Measurements from ENCODE around the gene GCNT4. TPM values are rescaled to one million over a fixed set of nuclear protein-coding genes. Genes with fewer than 3 reads are reported as not detected.
A peak's percentile ranks its signal among the peaks of the same experiment; 100 is the strongest.
"Not testable (repeated sequence)": the region's sequence is repeated elsewhere in the genome, so short reads cannot be mapped to it uniquely, and the experiment has no call there.

GCNT4 gene
- total RNA-seq, 5 donors from 2014 or later (not counting 1 experiment from before 2014, with no cell fraction given) = 7.1 to 17.5 (median 11.5) TPM

GRCh38 chr5:75081510-75081909 lies 29.2 kb upstream of the GCNT4 start:
- peaks cover 13 to 26% (median 14%) of the 10 kb centered on the region in 3 donors for H3K4me1 Mint-ChIP-seq
- ATAC-seq (replicated peaks in 1 of 4) (no peak), DNase-seq (no peak)
- ChIA-PET CTCF (interaction anchor here in 1 of 2 donors (1.3 kb wide), 1 partner anchor 31 kb away, joined by 3 read pairs; no protein-coding TSS in a partner anchor), POLR2A (no interaction called here)
- H3K4me1 ChIP-seq (ENCODE audit: control insufficient read depth in 1 of 2, extremely low read depth in 1 of 2, insufficient read depth in 2 of 2, low read length in 2 of 2) = peaks cover 0 to 4% of the 10 kb centered on the region in 2 experiments
- peaks cover 0 to 3% of the 10 kb centered on the region in 2 experiments for H3K27me3 ChIP-seq (replicated peaks in 1 of 2; ENCODE audit: control insufficient read depth in 2 of 2, extremely low read depth in 1 of 2, insufficient read depth in 2 of 2, low read length in 1 of 2)
- no peak overlapping the region for H3K27ac ChIP-seq (ENCODE audit: low read length)
- H3K36me3 Mint-ChIP-seq = no peaks in the 10 kb centered on the region
- no peaks in the 10 kb centered on the region for H3K36me3 ChIP-seq (ENCODE audit: control insufficient read depth in 2 of 2, extremely low read depth in 1 of 2, insufficient read depth in 1 of 2, low read length in 1 of 2)
- no peak overlapping the region for H3K4me3 Mint-ChIP-seq
- H3K9me3 Mint-ChIP-seq = no peaks in the 10 kb centered on the region
- H3K4me3 ChIP-seq (ENCODE audit: control insufficient read depth in 1 of 2, extremely low read depth in 1 of 2, low read length in 1 of 2) = no peak overlapping the region
- no peak overlapping the region for H3K27ac Mint-ChIP-seq
- WGBS (ENCODE audit: insufficient coverage) = no CpG with 5 or more reads among the region's 2 CpGs
- H3K27me3 Mint-ChIP-seq = no peaks in the 10 kb centered on the region
- no peaks in the 10 kb centered on the region for H3K9me3 ChIP-seq

DNA sequence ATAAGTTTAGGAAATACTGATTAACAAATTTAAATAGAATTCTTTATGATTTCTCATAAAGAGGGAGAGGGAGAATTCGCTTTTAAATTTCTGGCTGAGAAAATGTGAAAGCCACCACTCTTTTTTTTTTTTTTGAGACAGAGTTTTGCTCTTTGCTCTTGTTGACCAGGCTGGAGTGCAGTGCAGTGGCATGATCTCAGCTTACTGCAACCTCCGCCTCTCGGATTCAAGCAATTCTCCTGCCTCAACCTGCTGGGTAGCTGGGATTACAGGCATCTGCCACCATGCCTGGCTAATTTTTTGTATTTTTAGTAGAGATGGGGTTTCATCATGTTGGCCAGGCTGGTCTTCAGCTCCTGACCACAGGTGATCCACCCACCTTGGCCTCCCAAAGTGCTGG lies 27.0 kb upstream of the GCNT4 start:
- H3K4me3 Mint-ChIP-seq; ATAC-seq (replicated peaks in 1 of 4): not testable (repeated sequence)

GRCh38 chr5:75078027-75078426 lies 25.7 kb upstream of the GCNT4 start:
- POLR2A ChIA-PET = no interaction called here
- peak; percentile 93 to 99 (median 97) for ATAC-seq (replicated peaks in 1 of 4)
- H3K27ac Mint-ChIP-seq = no peak overlapping the region
- WGBS (ENCODE audit: insufficient coverage) = no CpG with 5 or more reads among the region's 5 CpGs
- CTCF ChIA-PET = interaction anchor here (0.6 to 0.9 kb wide), 3 partner anchors 18 to 76 kb away, joined by 3 read pairs; no protein-coding TSS in a partner anchor
- H3K36me3 Mint-ChIP-seq = no peaks in the 10 kb centered on the region
- Histone ChIP-seq H3K9me3 (no peaks in the 10 kb centered on the region), H3K4me3 (ENCODE audit: control insufficient read depth in 1 of 2, extremely low read depth in 1 of 2, low read length in 1 of 2) (no peak overlapping the region), H3K27me3 (replicated peaks in 1 of 2; ENCODE audit: control insufficient read depth in 2 of 2, extremely low read depth in 1 of 2, insufficient read depth in 2 of 2, low read length in 1 of 2) (peaks cover 0 to 3% of the 10 kb centered on the region in 2 experiments), H3K4me1 (ENCODE audit: control insufficient read depth in 1 of 2, extremely low read depth in 1 of 2, insufficient read depth in 2 of 2, low read length in 2 of 2) (peaks cover 0 to 12% of the 10 kb centered on the region in 2 experiments), H3K27ac (ENCODE audit: low read length) (no peak overlapping the region), H3K36me3 (ENCODE audit: control insufficient read depth in 2 of 2, extremely low read depth in 1 of 2, insufficient read depth in 1 of 2, low read length in 1 of 2) (no peaks in the 10 kb centered on the region)
- peak overlapping the region in 1 of 3 donors; percentile 29 for H3K4me3 Mint-ChIP-seq
- peaks cover 25 to 40% (median 31%) of the 10 kb centered on the region in 3 donors for H3K4me1 Mint-ChIP-seq
- DNase-seq = peak in 4 of 35 experiments; percentile 9 to 58 (median 16)
- no peaks in the 10 kb centered on the region for H3K27me3 Mint-ChIP-seq
- H3K9me3 Mint-ChIP-seq = no peaks in the 10 kb centered on the region

More for the DNA sequence above, 27.0 kb upstream of the GCNT4 start:
- not testable (repeated sequence) for H3K9me3 ChIP-seq; DNase-seq; H3K36me3 ChIP-seq (ENCODE audit: control insufficient read depth in 2 of 2, extremely low read depth in 1 of 2, insufficient read depth in 1 of 2, low read length in 1 of 2); H3K4me3 ChIP-seq (ENCODE audit: control insufficient read depth in 1 of 2, extremely low read depth in 1 of 2, low read length in 1 of 2); H3K27ac ChIP-seq (ENCODE audit: low read length); H3K36me3 Mint-ChIP-seq; H3K27me3 ChIP-seq (replicated peaks in 1 of 2; ENCODE audit: control insufficient read depth in 2 of 2, extremely low read depth in 1 of 2, insufficient read depth in 2 of 2, low read length in 1 of 2); H3K27ac Mint-ChIP-seq; H3K27me3 Mint-ChIP-seq; H3K9me3 Mint-ChIP-seq
- WGBS (ENCODE audit: insufficient coverage) = 93% methylated on average over 2 of the region's 3 CpGs
- peaks cover 25 to 34% (median 28%) of the 10 kb centered on the region in 3 donors for H3K4me1 Mint-ChIP-seq
- CTCF ChIA-PET = interaction anchor here in 1 of 2 donors (1.3 kb wide), 1 partner anchor 29 kb away, joined by 3 read pairs; no protein-coding TSS in a partner anchor
- POLR2A ChIA-PET = interaction anchor here in 1 of 2 donors (0.7 kb wide), 1 partner anchor 20 kb away, joined by 3 read pairs; no protein-coding TSS in a partner anchor
- peaks cover 0 to 12% of the 10 kb centered on the region in 2 experiments for H3K4me1 ChIP-seq (ENCODE audit: control insufficient read depth in 1 of 2, extremely low read depth in 1 of 2, insufficient read depth in 2 of 2, low read length in 2 of 2)

GRCh38 chr5:75072061-75072460 lies 19.7 kb upstream of the GCNT4 start:
- Histone ChIP-seq H3K27ac (ENCODE audit: low read length) (no peak overlapping the region), H3K27me3 (replicated peaks in 1 of 2; ENCODE audit: control insufficient read depth in 2 of 2, extremely low read depth in 1 of 2, insufficient read depth in 2 of 2, low read length in 1 of 2) (peaks cover 0 to 1% of the 10 kb centered on the region in 2 experiments), H3K4me1 (ENCODE audit: control insufficient read depth in 1 of 2, extremely low read depth in 1 of 2, insufficient read depth in 2 of 2, low read length in 2 of 2) (peaks cover 0 to 8% of the 10 kb centered on the region in 2 experiments), H3K36me3 (ENCODE audit: control insufficient read depth in 2 of 2, extremely low read depth in 1 of 2, insufficient read depth in 1 of 2, low read length in 1 of 2) (no peaks in the 10 kb centered on the region), H3K9me3 (no peaks in the 10 kb centered on the region), H3K4me3 (ENCODE audit: control insufficient read depth in 1 of 2, extremely low read depth in 1 of 2, low read length in 1 of 2) (no peak overlapping the region)
- no peak for ATAC-seq (replicated peaks in 1 of 4)
- ChIA-PET POLR2A (interaction anchor here (0.8 to 1.2 kb wide), 2 partner anchors 18 kb away, joined by 3 to 5 read pairs; no protein-coding TSS in a partner anchor), CTCF (interaction anchor here in 1 of 2 donors (0.6 kb wide), 1 partner anchor 8 kb away, joined by 3 read pairs; no protein-coding TSS in a partner anchor)
- H3K9me3 Mint-ChIP-seq = peaks cover 0 to 4% (median 0%) of the 10 kb centered on the region in 3 donors
- no peak for DNase-seq
- H3K4me3 Mint-ChIP-seq = no peak overlapping the region
- H3K27ac Mint-ChIP-seq = no peak overlapping the region
- peaks cover 15 to 20% (median 19%) of the 10 kb centered on the region in 3 donors for H3K4me1 Mint-ChIP-seq
- no peaks in the 10 kb centered on the region for H3K27me3 Mint-ChIP-seq
- no peaks in the 10 kb centered on the region for H3K36me3 Mint-ChIP-seq

DNA sequence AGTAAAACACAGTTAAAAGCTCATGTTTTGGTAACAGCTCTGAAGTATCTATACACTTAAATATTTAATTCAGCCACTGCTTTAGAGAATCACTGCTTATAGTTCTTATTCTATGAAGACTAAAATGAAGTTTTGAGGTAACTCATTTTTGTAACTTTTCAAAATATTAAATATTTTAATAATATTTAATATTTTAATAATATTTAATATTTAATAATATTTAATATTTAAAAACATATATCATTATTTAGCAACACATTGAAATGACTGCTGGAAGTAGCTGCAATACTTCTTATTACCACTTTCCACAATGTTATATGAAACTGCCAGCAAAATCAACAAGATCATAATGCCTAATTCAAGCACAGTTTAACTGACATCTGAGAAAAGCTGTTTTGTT lies 18.7 kb upstream of the GCNT4 start:
- ChIA-PET POLR2A (interaction anchor here in 1 of 2 donors (1.2 kb wide), 1 partner anchor 17 kb away, joined by 5 read pairs; no protein-coding TSS in a partner anchor), CTCF (interaction anchor here in 1 of 2 donors (0.7 to 1.8 kb wide), 3 partner anchors 11 to 123 kb away, joined by 3 to 5 read pairs (median 4); no protein-coding TSS in a partner anchor)
- peaks cover 0 to 11% of the 10 kb centered on the region in 2 experiments for H3K4me1 ChIP-seq (ENCODE audit: control insufficient read depth in 1 of 2, extremely low read depth in 1 of 2, insufficient read depth in 2 of 2, low read length in 2 of 2)
- no peaks in the 10 kb centered on the region for H3K27me3 Mint-ChIP-seq
- H3K4me3 ChIP-seq (ENCODE audit: control insufficient read depth in 1 of 2, extremely low read depth in 1 of 2, low read length in 1 of 2) = no peak overlapping the region
- no peaks in the 10 kb centered on the region for H3K9me3 ChIP-seq
- ATAC-seq (replicated peaks in 1 of 4) (no peak), DNase-seq (no peak)
- H3K4me3 Mint-ChIP-seq = no peak overlapping the region
- no peak overlapping the region for H3K27ac ChIP-seq (ENCODE audit: low read length)
- H3K36me3 Mint-ChIP-seq = no peaks in the 10 kb centered on the region
- peaks cover 0 to 4% (median 0%) of the 10 kb centered on the region in 3 donors for H3K9me3 Mint-ChIP-seq
- no peaks in the 10 kb centered on the region for H3K27me3 ChIP-seq (replicated peaks in 1 of 2; ENCODE audit: control insufficient read depth in 2 of 2, extremely low read depth in 1 of 2, insufficient read depth in 2 of 2, low read length in 1 of 2)
- peaks cover 18 to 30% (median 22%) of the 10 kb centered on the region in 3 donors for H3K4me1 Mint-ChIP-seq
- H3K27ac Mint-ChIP-seq = no peak overlapping the region
- no peaks in the 10 kb centered on the region for H3K36me3 ChIP-seq (ENCODE audit: control insufficient read depth in 2 of 2, extremely low read depth in 1 of 2, insufficient read depth in 1 of 2, low read length in 1 of 2)

DNA sequence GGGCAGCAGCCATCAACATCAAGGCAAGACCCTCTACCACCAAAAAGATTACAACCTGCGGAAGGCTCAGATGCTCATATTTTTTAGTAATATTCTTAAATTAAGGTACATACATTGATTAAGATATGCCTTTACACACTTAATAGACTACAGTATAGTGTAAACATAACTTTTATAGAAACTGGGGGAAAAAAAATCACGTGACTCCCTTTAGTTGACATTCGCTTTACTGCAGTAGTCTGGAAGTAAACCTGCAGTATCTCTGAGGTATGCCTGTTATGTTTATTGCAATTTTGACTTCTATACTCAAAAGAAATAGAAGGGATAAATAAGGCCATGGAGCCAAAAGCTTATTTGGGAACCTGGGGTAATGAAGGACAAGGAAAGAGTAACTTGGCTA lies 15.1 kb upstream of the GCNT4 start:
- no peak for DNase-seq
- Mint-ChIP-seq H3K4me3 (no peak overlapping the region), H3K4me1 (peaks cover 25 to 32% (median 28%) of the 10 kb centered on the region in 3 donors)

More for the DNA sequence above, 15.1 kb upstream of the GCNT4 start:
- Histone ChIP-seq H3K4me1 (ENCODE audit: control insufficient read depth in 1 of 2, extremely low read depth in 1 of 2, insufficient read depth in 2 of 2, low read length in 2 of 2) (peaks cover 6 to 14% of the 10 kb centered on the region in 2 experiments), H3K27ac (ENCODE audit: low read length) (no peak overlapping the region), H3K4me3 (ENCODE audit: control insufficient read depth in 1 of 2, extremely low read depth in 1 of 2, low read length in 1 of 2) (no peak overlapping the region), H3K27me3 (replicated peaks in 1 of 2; ENCODE audit: control insufficient read depth in 2 of 2, extremely low read depth in 1 of 2, insufficient read depth in 2 of 2, low read length in 1 of 2) (no peaks in the 10 kb centered on the region), H3K36me3 (ENCODE audit: control insufficient read depth in 2 of 2, extremely low read depth in 1 of 2, insufficient read depth in 1 of 2, low read length in 1 of 2) (no peaks in the 10 kb centered on the region), H3K9me3 (no peaks in the 10 kb centered on the region)
- Mint-ChIP-seq H3K27ac (no peak overlapping the region), H3K9me3 (peaks cover 0 to 4% (median 0%) of the 10 kb centered on the region in 3 donors), H3K36me3 (no peaks in the 10 kb centered on the region), H3K27me3 (no peaks in the 10 kb centered on the region)
- ChIA-PET POLR2A (no interaction called here), CTCF (no interaction called here)
- WGBS (ENCODE audit: insufficient coverage) = no CpG with 5 or more reads among the region's 3 CpGs
- ATAC-seq (replicated peaks in 1 of 4) = no peak

Data from T-cell (primary cell).